ENCODE data around the gene AUTS2.

Gene AUTS2

GRCh38 chr7:70668606-70669358 is 1070.5 kb downstream of the AUTS2 start:
- H2AFZ ChIP-seq (ENCODE audit: low read depth, low read length, severe bottlenecking): no peak overlapping the region
- H3K9me3 ChIP-seq (ENCODE audit: insufficient read depth, low read length): no peaks in the 10 kb centered on the region
- no peaks in the 10 kb centered on the region for H3K9me2 ChIP-seq (replicated peaks; ENCODE audit: insufficient read depth, low read length)
- no peaks in the 10 kb centered on the region for H3K79me2 ChIP-seq (ENCODE audit: insufficient read depth, low read length)
- H3K27me3 ChIP-seq (ENCODE audit: low read length): no peaks in the 10 kb centered on the region
- H3F3A ChIP-seq (ENCODE audit: insufficient read depth): no peaks in the 10 kb centered on the region
- H3K9ac ChIP-seq (ENCODE audit: low read length): no peak overlapping the region
- no peaks in the 10 kb centered on the region for H3K36me3 ChIP-seq (ENCODE audit: low read length)
- no peaks in the 10 kb centered on the region for H4K20me1 ChIP-seq (ENCODE audit: low read depth, low read length)
- no peak overlapping the region for H3K4me3 ChIP-seq (ENCODE audit: insufficient read depth, low read length, poor library complexity, severe bottlenecking)
- H3K4me2 ChIP-seq (ENCODE audit: low read depth, low read length, poor library complexity, severe bottlenecking): no peak overlapping the region
- no peak for TF ChIP-seq EZH2phosphoT487 (conservative IDR thresholded peaks at IDR 0.05; ENCODE audit: low read length)
- TF ChIP-seq CTCF (IDR thresholded peaks at IDR 0.05; ENCODE audit: insufficient read depth, low read length, poor library complexity, severe bottlenecking): no peak
- no peak overlapping the region for H3K27ac ChIP-seq (ENCODE audit: low read depth, low read length)

GRCh38 chr7:70669854-70670253 is 1071.6 kb downstream of the AUTS2 start:
- no peak overlapping the region for H3K4me3 ChIP-seq (ENCODE audit: insufficient read depth, low read length, poor library complexity, severe bottlenecking)
- H3K36me3 ChIP-seq (ENCODE audit: low read length): no peaks in the 10 kb centered on the region
- H4K20me1 ChIP-seq (ENCODE audit: low read depth, low read length): no peaks in the 10 kb centered on the region
- H3K27ac ChIP-seq (ENCODE audit: low read depth, low read length): no peak overlapping the region
- no peak overlapping the region for H3K9ac ChIP-seq (ENCODE audit: low read length)
- H3K4me2 ChIP-seq (ENCODE audit: low read depth, low read length, poor library complexity, severe bottlenecking): no peak overlapping the region
- no peaks in the 10 kb centered on the region for H3K9me2 ChIP-seq (replicated peaks; ENCODE audit: insufficient read depth, low read length)
- no peaks in the 10 kb centered on the region for H3K9me3 ChIP-seq (ENCODE audit: insufficient read depth, low read length)
- TF ChIP-seq CTCF (IDR thresholded peaks at IDR 0.05; ENCODE audit: insufficient read depth, low read length, poor library complexity, severe bottlenecking) (no peak), EZH2phosphoT487 (conservative IDR thresholded peaks at IDR 0.05; ENCODE audit: low read length) (no peak)
- H2AFZ ChIP-seq (ENCODE audit: low read depth, low read length, severe bottlenecking): no peak overlapping the region
- no peaks in the 10 kb centered on the region for H3K27me3 ChIP-seq (ENCODE audit: low read length)
- H3K79me2 ChIP-seq (ENCODE audit: insufficient read depth, low read length): no peaks in the 10 kb centered on the region
- no peaks in the 10 kb centered on the region for H3F3A ChIP-seq (ENCODE audit: insufficient read depth)

GRCh38 chr7:70670288-70670687 is 1072.0 kb downstream of the AUTS2 start:
- H3K36me3 ChIP-seq (ENCODE audit: low read length): no peaks in the 10 kb centered on the region
- no peaks in the 10 kb centered on the region for H3K9me3 ChIP-seq (ENCODE audit: insufficient read depth, low read length)
- TF ChIP-seq CTCF (IDR thresholded peaks at IDR 0.05; ENCODE audit: insufficient read depth, low read length, poor library complexity, severe bottlenecking) (no peak), EZH2phosphoT487 (conservative IDR thresholded peaks at IDR 0.05; ENCODE audit: low read length) (no peak)
- H3F3A ChIP-seq (ENCODE audit: insufficient read depth): no peaks in the 10 kb centered on the region
- no peak overlapping the region for H3K4me3 ChIP-seq (ENCODE audit: insufficient read depth, low read length, poor library complexity, severe bottlenecking)
- no peak overlapping the region for H3K27ac ChIP-seq (ENCODE audit: low read depth, low read length)
- H3K9me2 ChIP-seq (replicated peaks; ENCODE audit: insufficient read depth, low read length): no peaks in the 10 kb centered on the region
- no peak overlapping the region for H3K4me2 ChIP-seq (ENCODE audit: low read depth, low read length, poor library complexity, severe bottlenecking)
- no peaks in the 10 kb centered on the region for H3K27me3 ChIP-seq (ENCODE audit: low read length)
- no peak overlapping the region for H2AFZ ChIP-seq (ENCODE audit: low read depth, low read length, severe bottlenecking)
- H3K79me2 ChIP-seq (ENCODE audit: insufficient read depth, low read length): no peaks in the 10 kb centered on the region
- no peak overlapping the region for H3K9ac ChIP-seq (ENCODE audit: low read length)
- H4K20me1 ChIP-seq (ENCODE audit: low read depth, low read length): no peaks in the 10 kb centered on the region

All from SU-DHL-6 (cell line).